HG02970 (cell line): ENCODE data around the gene BCL11B.

Experiments used
- ATAC-seq: cut with Tn5 transposase; IDR thresholded peaks from one replicate; pipeline ENCODE4 v1.9.1; 2021; ENCODE audit warnings: mild to moderate bottlenecking, moderate library complexity, moderate number of reproducible peaks; ENCODE audit not compliant: unreplicated experiment, low FRiP score

BCL11B gene

GRCh38 chr14:99256483-99256874 lies 15.5 kb downstream of the BCL11B start:
- ATAC-seq = no peak

GRCh38 chr14:99255621-99256482 lies 16.1 kb downstream of the BCL11B start:
- no peak for ATAC-seq

GRCh38 chr14:99254328-99255009 lies 17.5 kb downstream of the BCL11B start:
- no peak for ATAC-seq

- ATAC-seq = no peak
Measured at GRCh38 chr14:99253890-99254289, 18.1 kb downstream of the BCL11B start.

DNA sequence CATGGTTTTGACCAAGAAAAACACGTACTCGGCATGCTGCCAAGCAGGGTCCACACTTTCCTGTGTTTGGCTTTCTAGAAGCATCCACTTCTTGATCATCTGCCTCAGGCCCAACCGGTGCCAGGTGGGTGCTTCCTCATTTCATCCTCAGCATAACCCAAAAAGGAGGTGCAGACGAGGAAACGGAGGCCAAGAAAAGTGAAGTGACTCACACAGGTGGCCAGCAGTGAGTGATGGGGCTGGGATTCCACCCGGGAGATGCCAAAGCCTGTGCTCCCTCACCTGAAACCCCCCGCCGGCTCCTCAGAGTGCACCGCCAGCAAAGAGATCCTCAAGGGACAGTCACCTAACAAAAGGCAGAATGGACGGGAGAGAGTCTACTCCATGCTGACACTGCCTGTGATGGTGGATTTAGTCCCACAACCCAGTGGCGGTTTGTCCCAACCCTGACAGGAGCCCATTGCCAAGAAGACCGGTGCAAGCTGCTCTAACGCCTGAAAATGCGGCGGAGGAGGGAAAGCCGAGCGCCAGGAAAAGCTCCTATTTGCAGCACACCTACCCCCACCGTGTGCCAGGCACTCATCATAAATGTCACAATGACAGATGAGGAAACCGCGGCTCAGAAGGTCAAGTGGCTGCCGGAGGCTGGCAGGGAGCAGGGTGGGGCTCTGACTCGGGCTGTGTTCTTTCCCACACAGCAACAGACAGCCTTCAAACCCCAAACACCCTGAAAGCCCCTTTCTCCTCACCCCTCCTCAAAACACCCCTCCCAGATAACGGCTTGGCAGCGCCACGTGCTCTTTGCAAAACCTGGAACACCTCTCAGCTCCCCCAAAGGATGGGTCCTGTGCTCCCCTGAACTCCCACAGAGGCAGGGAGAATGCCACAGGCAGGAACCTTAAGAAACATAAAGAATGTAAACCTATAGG lies 18.8 kb downstream of the BCL11B start:
- no peak for ATAC-seq

DNA sequence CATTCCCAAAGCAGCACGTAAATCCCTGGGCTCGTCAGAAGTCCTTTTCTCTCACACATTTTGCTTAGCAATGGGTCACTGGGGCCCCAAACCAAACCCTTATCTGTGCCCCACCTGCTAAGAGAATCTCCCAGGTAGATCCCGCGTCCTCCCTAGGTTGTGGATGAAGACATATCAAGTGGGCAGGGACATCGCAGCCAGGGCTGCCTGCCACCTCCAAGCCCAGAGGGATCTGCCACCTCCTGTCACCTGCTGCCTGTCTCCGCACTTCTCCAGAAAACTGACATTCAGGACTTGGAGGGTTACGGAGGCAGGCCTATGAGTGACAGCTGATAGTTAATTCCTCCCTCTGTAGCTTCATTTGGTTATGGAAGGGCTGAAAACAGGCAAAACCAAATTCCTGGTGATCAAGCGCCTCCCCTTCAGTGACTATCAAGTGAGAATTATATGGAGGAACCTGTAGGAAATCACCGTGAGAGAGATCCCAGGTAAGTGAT lies 19.5 kb downstream of the BCL11B start:
- no peak for ATAC-seq

DNA sequence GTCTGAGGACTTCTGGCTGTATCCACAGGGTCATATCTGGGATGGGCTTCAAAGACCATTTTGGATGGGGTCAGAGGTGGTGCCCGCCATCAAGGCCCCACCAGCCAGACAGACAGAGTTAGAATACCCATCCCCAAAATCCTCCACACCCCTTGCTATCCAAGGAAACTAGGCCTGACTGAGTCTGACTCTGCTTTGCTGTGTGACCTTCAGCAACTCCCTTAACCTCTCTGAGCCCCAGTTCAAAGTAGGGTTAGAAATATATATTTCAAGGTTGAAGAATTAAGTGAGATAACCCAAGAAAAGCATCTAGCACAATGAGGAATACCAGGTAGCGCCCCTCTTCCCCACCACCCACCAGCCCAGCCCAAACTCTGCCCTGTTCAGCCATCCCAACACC lies 20.3 kb downstream of the BCL11B start:
- no peak for ATAC-seq

GRCh38 chr14:99250636-99251208 lies 21.3 kb downstream of the BCL11B start:
- ATAC-seq = no peak

DNA sequence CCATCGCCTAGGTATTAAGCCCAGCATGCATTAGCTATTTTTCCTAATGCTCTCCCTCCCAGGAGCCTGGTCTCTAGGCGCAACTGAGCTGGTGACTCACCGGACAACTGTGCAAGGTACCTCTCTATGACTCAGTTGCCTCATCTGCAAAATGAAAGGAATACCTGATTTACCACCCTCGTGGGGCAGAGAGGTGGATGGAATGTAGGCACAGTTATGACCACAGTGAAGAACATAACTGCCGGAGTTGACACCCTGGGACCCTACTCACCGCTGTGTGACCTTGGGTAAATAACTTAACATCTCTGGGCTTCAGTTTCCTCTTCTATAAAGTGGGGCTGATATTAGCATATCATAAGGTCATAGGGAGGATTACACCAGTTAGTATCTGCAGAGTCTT lies 22.6 kb downstream of the BCL11B start:
- no peak for ATAC-seq

DNA sequence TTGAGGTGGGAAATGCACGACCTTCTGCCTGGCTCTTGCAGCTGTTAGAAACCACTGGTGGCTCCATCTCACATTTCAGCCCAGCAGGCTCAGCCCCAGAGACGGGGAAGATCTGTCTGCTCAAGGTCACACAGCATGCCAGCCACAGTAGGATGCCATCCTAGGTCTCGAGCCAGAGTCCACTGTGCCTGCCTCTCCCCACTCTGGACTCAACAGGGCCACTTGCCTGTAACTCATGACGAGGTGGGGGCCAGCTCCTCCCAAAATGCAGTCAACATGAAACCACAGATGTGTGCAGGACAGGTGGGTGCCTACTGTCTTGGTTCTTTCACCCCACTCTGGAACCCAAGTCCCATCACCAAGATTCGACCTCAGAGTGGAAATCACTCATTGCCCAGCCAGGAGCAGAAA lies 23.2 kb downstream of the BCL11B start:
- no peak for ATAC-seq

GRCh38 chr14:99247772-99248171 lies 24.2 kb downstream of the BCL11B start:
- ATAC-seq = no peak

- no peak for ATAC-seq
Measured at GRCh38 chr14:99247101-99247729, 24.8 kb downstream of the BCL11B start.

DNA sequence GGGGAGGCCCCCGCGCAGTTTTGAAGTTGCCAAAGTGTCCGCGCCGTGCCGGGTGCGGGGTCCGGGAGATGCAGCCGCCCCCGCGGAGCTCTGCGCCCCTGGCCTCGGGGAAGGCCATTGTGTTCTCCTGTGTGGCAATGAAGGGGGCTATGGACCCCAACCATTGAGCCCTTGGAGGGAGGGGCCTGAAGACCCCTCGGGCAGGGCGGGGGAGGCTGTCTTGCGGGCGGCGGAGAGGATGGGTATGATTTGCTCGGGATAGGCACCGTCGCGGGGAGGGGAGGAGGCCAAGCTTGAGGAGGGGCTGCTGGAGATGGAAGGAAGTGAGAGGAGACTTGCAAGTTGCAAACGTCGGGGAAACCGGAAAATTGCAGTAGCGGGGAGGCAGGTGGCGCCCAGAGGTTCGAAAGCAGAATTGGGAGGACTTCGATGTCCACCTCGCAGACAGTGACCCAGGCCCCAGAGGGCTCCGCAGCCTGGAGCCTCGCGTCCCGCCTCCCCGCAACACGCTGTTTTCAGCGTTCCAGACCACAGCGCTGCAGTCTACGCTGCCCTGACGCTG lies 25.4 kb downstream of the BCL11B start:
- ATAC-seq = no peak

GRCh38 chr14:99245564-99246511 lies 26.2 kb downstream of the BCL11B start:
- no peak for ATAC-seq

DNA sequence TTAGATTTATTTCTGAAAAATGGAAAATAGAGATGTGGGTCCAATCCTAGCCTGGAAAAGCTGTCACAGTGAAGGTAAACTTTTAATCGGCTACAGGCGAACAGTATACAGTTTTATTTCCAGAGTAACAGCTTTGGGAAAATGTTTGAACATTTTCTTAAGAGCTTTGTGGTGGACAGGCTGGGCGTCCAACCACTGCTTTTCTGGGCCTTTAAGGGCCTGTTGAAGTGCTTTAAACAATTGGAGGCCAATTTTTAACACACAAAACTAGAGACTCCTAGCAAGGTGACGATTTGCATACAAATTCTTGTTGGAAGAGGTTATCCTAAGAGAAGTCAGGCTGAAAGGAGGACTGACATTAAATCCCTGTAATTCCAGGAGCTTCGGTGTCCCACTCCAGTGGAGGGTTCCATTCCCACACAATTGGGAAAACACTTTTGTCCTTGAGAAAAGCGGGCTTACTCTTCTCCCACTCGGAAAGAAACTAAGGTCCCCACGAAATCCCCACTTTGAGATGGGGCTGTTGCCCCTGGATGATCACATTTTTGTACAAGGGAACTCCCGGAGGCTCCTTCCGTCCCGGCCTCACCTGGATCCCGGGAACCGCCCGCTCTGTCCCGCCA lies 26.9 kb downstream of the BCL11B start:
- no peak for ATAC-seq

DNA sequence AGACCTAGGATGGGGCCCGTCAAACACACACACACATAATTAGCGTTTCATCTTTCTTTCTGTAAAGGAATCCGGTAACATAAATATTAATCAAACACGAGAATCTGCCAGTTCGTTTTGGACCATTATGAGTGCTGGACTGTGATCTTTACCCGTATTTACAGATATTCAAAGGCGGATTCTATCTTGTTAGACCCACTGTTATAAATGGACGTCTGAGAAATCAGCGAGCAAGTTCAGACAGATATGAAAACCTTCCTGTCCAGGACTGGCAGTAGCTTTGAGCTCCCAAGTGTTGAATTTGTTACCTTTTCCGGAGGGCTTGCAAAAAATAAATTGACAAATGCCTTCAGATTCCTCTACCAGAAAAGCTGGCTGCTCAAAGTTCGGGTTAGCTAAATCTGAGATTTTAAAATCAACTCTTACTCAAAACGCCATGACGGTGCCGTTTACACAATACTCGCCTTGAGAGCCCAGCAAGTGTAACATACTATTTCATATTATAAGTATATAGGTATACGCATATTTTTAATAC lies 27.6 kb downstream of the BCL11B start:
- no peak for ATAC-seq

GRCh38 chr14:99242816-99243721 lies 28.9 kb downstream of the BCL11B start:
- no peak for ATAC-seq
